ENCODE data around the gene GTPBP6. TPM values are rescaled to one million over a fixed set of nuclear protein-coding genes. Genes with fewer than 3 reads are reported as not detected.

The GTPBP6 gene
- total RNA-seq, 4 donors from 2014 or later: 26.2 to 65.3 (median 35.7) TPM

DNA sequence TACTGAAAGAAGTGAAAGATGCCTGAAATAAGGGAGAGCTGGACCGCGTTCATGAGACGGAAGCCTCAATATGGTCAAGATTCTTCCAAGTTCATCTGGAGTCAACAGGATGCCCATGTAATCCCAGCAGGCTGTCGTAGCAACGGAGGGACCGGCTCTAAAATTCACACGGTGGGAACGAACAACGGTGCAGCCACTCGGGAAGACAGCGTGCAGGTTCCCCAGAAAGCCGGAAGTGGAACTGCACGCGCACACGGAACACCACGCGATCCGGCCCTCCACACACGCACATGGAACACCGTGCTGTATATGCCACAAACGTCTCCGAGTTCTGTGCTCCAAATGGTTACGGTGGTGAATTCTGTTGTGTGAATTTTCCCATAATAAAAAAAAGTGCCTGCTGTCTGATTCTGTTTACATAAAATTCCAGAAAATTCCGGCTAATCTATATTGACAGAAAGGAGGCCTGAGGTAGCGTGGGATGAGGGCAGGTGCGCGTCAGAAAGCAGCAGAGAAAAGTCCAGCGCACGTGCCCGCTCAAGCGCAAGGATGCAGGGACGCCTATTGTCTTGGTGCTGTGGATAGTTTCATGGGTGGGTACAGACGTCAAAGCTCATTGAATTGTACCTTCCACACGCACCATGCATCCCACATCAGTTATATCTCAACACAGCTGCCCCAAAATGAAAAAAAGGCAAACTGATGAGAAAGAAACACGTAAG lies 36.9 kb upstream of the GTPBP6 start:
- Histone ChIP-seq H3K36me3 (no peaks in the 10 kb centered on the region), H3K4me3 (no peak overlapping the region), H3K4me1 (no peaks in the 10 kb centered on the region), H3K9me3 (peaks cover 0 to 10% of the 10 kb centered on the region in 2 donors), H3K27ac (no peak overlapping the region), H3K27me3 (no peaks in the 10 kb centered on the region)
- intact Hi-C loops (cut with DNase I; ENCODE audit: low total_unique reads): no loop called here
- DNase-seq: no peak
- TF ChIP-seq, protein P1, sequence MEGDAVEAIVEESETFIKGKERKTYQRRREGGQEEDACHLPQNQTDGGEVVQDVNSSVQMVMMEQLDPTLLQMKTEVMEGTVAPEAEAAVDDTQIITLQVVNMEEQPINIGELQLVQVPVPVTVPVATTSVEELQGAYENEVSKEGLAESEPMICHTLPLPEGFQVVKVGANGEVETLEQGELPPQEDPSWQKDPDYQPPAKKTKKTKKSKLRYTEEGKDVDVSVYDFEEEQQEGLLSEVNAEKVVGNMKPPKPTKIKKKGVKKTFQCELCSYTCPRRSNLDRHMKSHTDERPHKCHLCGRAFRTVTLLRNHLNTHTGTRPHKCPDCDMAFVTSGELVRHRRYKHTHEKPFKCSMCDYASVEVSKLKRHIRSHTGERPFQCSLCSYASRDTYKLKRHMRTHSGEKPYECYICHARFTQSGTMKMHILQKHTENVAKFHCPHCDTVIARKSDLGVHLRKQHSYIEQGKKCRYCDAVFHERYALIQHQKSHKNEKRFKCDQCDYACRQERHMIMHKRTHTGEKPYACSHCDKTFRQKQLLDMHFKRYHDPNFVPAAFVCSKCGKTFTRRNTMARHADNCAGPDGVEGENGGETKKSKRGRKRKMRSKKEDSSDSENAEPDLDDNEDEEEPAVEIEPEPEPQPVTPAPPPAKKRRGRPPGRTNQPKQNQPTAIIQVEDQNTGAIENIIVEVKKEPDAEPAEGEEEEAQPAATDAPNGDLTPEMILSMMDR (IDR thresholded peaks at IDR 0.05): no peak
- no peak for TF ChIP-seq POLR2A (IDR thresholded peaks at IDR 0.05)

DNA sequence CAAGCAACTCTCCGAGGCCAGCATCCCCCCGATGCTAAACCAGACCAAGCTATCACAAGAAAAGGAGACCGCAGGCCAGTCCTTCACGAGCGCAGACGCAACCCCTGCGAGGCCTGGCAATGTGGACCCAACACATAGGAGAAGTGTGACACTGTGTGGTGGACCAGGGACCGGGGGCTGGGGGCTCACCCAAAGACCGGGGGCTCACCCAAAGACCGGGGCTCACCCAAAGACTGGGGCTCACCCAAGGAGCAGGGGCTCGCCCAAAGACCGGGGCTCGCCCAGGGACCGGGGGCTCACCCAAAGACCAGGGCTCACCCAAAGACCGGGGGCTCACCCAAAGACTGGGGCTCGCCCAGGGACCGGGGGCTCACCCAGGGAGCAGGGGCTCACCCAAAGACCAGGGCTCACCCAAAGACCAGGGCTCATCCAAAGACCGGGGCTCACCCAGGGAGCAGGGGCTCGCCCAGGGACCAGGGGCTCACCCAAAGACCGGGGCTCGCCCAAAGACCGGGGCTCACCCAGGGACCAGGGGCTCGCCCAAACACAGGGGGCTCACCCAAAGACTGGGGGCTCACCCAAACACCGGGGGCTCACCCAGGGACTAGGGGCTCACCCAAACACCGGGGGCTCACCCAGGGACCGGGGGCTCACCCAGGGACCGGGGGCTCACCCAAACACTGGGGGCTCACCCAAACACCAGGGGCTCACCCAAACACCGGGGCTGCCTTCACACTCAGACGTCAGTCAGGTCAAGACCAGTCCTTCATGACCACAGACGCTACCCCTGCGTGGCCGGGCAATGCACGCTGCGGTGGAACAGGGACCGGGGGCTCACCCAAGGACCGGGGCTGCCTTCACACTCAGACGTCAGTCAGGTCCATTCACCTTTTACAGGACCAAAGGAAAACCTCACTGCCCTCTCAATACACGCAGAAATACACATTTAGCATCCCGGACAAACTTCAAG lies 35.3 kb upstream of the GTPBP6 start:
- intact Hi-C loops (cut with DNase I; ENCODE audit: low total_unique reads): no loop called here
- DNase-seq: no peak
- Histone ChIP-seq H3K36me3 (no peaks in the 10 kb centered on the region), H3K9me3 (no peaks in the 10 kb centered on the region), H3K27me3 (no peaks in the 10 kb centered on the region), H3K27ac (no peak overlapping the region), H3K4me1 (no peaks in the 10 kb centered on the region), H3K4me3 (no peak overlapping the region)
- TF ChIP-seq POLR2A (IDR thresholded peaks at IDR 0.05): no peak
- TF ChIP-seq, protein P1 (IDR thresholded peaks at IDR 0.05): no peak

DNA sequence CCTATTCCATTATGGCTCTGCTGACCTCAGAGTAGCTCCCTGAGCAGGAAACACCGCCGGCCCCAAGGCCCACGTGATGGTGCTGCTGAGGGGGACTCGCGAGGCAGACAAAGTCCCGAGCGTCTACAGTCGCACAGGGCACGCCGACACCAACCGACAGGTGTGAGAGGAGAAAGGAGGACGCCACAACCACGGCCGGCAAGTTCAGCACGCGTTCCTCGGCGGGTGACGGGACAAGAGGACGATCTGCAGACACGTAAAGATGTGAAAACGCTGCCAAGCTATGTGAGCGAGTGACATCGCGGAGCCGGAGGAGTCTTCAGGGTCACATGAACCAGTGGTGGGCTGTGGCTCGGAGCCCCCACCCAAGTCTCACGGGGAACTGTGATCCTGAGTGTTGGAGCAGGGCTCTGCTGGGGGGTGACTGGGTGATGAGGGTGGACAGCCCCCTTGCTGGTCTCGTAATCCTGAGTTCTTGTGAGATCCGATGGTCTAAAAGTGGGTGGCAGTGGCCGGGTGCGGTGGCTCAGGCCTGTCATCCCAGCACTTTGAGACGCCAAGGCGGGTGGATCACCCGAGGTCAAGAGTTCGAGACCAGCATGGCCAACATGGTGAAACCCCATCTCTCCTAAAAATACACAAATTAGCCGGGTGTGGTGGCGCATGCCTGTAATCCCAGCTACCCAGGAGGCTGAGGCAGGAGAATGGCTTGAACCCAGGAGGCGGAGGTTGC lies 34.2 kb upstream of the GTPBP6 start:
- H3K4me1 ChIP-seq: no peaks in the 10 kb centered on the region
- H3K4me3 ChIP-seq: no peak overlapping the region
- no peaks in the 10 kb centered on the region for H3K27me3 ChIP-seq
- H3K27ac ChIP-seq: no peak overlapping the region
- H3K36me3 ChIP-seq: no peaks in the 10 kb centered on the region
- DNase-seq: no peak
- H3K9me3 ChIP-seq: no peaks in the 10 kb centered on the region
- TF ChIP-seq, protein P1 (IDR thresholded peaks at IDR 0.05): no peak
- TF ChIP-seq POLR2A (IDR thresholded peaks at IDR 0.05): no peak
- intact Hi-C loops (cut with DNase I; ENCODE audit: low total_unique reads): no loop called here

DNA sequence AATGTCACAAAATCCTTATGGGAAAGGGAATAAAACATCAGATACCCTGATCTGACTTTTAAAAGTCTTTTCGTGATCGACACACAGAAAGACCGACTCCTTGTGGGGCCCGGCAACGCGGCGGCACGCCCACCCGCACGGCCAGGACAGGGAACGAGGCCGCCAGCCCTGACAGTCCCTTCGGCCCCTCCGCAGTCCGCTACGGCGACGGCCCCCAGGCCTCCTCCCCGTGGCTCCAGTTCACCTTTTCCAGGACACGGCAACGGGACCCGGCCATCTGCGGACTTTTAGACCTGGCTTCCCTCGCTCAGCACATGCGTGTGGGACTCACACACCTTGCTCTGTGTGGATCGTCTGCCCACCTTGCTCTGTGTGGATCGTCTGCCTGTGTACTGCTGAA lies 33.6 kb upstream of the GTPBP6 start:
- no peaks in the 10 kb centered on the region for H3K36me3 ChIP-seq
- no peak for DNase-seq
- intact Hi-C loops (cut with DNase I; ENCODE audit: low total_unique reads): no loop called here

More for the DNA sequence above, 33.6 kb upstream of the GTPBP6 start:
- H3K9me3 ChIP-seq: no peaks in the 10 kb centered on the region
- no peak overlapping the region for H3K27ac ChIP-seq
- no peak overlapping the region for H3K4me3 ChIP-seq
- no peak for TF ChIP-seq POLR2A (IDR thresholded peaks at IDR 0.05)
- TF ChIP-seq, protein P1 (IDR thresholded peaks at IDR 0.05): no peak
- H3K4me1 ChIP-seq: no peaks in the 10 kb centered on the region
- no peaks in the 10 kb centered on the region for H3K27me3 ChIP-seq

All from uterus (tissue), 4 donors.